Measurements from ENCODE around the gene CTSV. TPM values are rescaled to one million over a fixed set of nuclear protein-coding genes. Genes with fewer than 3 reads are reported as not detected.
A peak's percentile ranks its signal among the peaks of the same experiment; 100 is the strongest.
"Not testable (repeated sequence)": the region's sequence is repeated elsewhere in the genome, so short reads cannot be mapped to it uniquely, and the experiment has no call there.

CTSV gene
- total and polyA plus RNA-seq, 10 of the 15 experiments (the other 5 are each of a cell fraction or from before 2014, with no cell fraction given): 0.10 to 0.51 (median 0.19) TPM; not detected in 1

DNA sequence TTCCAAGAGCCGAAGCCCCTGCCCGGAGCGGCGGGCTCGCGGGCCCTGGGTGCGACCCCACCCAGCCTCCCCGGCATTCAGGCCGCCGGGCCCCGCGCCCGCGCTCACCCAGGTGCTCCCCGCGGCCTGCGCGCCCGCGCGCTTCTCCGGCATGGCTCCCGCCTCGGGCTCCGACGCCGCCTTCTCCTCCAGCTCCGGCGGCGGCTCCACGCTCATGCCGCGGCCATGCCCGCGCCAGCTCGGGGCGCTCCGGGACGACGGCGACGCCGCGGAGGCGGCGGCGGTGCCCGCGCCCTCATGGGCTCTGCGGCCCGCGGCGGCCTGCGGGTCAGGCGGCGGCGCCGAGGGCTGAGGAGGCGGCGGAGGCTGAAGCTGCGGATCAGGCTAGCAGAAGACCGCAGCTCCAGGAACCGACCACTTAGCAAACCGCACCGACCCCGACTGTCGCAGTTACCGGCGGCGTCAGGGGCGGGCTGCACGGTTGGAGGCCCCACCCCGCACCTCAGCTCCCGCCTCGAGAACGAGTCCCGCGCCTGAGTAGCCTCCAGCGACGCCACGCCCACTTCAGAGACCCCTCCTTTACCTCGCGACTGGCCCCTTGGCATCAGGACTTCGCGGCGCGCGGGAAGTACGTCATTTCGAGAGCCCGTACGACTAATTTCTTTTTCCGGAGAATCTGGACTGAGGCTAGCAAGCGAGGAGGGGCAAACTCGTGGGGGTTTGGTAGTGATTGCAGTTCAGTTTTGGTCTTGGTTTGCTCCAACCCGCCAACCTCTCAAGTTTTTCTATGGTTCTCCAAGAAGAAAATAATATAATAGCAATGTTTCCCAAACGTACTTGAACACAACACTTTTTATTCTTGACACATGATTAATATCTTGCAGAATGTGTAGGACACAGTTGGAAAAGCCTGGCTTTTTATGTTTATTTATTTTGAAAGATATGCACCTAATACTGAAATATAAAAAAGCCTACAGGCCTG lies 25.5 kb downstream of the CTSV start:
- peak; percentile 85 for ATAC-seq
- H3K79me2 ChIP-seq (ENCODE audit: control insufficient read depth, insufficient read depth, low read length): peaks cover 15% of the 10 kb centered on the region
- peak overlapping the region; percentile 40 for H3K4me2 ChIP-seq (ENCODE audit: control insufficient read depth, insufficient read depth)
- SMC1A ChIA-PET (ENCODE audit: uncharacterized antibody, unreplicated experiment); CTCF ChIA-PET; H3K4me1 ChIP-seq (ENCODE audit: control insufficient read depth, insufficient read depth, low read length); H3K36me3 ChIP-seq (ENCODE audit: control insufficient read depth in 2 of 2, insufficient read depth in 2 of 2, low read length in 1 of 2); H3K9me3 ChIP-seq (replicated peaks; ENCODE audit: control insufficient read depth, insufficient read depth, low read length); intact Hi-C loops (cut with micrococcal nuclease; ENCODE audit: unreplicated experiment); H4K20me1 ChIP-seq (ENCODE audit: control insufficient read depth, insufficient read depth); H3K27me3 ChIP-seq (replicated peaks in 1 of 2; ENCODE audit: control insufficient read depth in 2 of 2, insufficient read depth in 2 of 2, low read length in 1 of 2); in situ Hi-C loops (cut with MboI); RAD21 ChIA-PET (ENCODE audit: unreplicated experiment): not testable (repeated sequence)
- peak; percentile 98 for FAIRE-seq
- H3K9ac ChIP-seq (ENCODE audit: control insufficient read depth, insufficient read depth, low read length): peak overlapping the region; percentile 50
- BruUV-seq (replicated peaks): TSS peak; percentile 75
- peak overlapping the region; percentile 45 for H2AFZ ChIP-seq (ENCODE audit: control insufficient read depth, low read depth, low read length)
- peak; percentile 20 for DNase-seq (ENCODE audit: low read depth, low spot score)
- H3K4me3 ChIP-seq: peak overlapping the region; percentile 60
- peak overlapping the region; percentile 22 for H3K27ac ChIP-seq (ENCODE audit: control insufficient read depth, insufficient read depth)
- POLR2A ChIA-PET: interaction anchor here (0.6 kb wide), 1 partner anchor 138 kb away, joined by 3 read pairs; no protein-coding TSS in a partner anchor
- under 1% methylated on average over 48 of the region's 97 CpGs for WGBS (ENCODE audit: insufficient coverage, insufficient replicate concordance, low lambda C conversion rate, missing lambda C conversion rate)
- TF ChIP-seq, protein P1, sequence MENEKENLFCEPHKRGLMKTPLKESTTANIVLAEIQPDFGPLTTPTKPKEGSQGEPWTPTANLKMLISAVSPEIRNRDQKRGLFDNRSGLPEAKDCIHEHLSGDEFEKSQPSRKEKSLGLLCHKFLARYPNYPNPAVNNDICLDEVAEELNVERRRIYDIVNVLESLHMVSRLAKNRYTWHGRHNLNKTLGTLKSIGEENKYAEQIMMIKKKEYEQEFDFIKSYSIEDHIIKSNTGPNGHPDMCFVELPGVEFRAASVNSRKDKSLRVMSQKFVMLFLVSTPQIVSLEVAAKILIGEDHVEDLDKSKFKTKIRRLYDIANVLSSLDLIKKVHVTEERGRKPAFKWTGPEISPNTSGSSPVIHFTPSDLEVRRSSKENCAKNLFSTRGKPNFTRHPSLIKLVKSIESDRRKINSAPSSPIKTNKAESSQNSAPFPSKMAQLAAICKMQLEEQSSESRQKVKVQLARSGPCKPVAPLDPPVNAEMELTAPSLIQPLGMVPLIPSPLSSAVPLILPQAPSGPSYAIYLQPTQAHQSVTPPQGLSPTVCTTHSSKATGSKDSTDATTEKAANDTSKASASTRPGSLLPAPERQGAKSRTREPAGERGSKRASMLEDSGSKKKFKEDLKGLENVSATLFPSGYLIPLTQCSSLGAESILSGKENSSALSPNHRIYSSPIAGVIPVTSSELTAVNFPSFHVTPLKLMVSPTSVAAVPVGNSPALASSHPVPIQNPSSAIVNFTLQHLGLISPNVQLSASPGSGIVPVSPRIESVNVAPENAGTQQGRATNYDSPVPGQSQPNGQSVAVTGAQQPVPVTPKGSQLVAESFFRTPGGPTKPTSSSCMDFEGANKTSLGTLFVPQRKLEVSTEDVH (IDR thresholded peaks at IDR 0.05; ENCODE audit: low read depth, partially characterized antibody): peak; percentile 41
- peak; percentile 27; the same call in 1 of the 2 replicates for TF ChIP-seq TAF1 (IDR thresholded peaks at IDR 0.05; ENCODE audit: borderline replicate concordance, low read depth, low read length)
- TF ChIP-seq GABPA (IDR thresholded peaks at IDR 0.05; ENCODE audit: low read depth): peak; percentile 84
- TF ChIP-seq HDGF (IDR thresholded peaks at IDR 0.05): 0 out of 2 replicates have a peak, but pooled peaks have one; percentile 31
- peak; percentile 67 for TF ChIP-seq POLR2A (IDR thresholded peaks at IDR 0.05; ENCODE audit: low read depth, low read length)
- TF ChIP-seq, protein P2, sequence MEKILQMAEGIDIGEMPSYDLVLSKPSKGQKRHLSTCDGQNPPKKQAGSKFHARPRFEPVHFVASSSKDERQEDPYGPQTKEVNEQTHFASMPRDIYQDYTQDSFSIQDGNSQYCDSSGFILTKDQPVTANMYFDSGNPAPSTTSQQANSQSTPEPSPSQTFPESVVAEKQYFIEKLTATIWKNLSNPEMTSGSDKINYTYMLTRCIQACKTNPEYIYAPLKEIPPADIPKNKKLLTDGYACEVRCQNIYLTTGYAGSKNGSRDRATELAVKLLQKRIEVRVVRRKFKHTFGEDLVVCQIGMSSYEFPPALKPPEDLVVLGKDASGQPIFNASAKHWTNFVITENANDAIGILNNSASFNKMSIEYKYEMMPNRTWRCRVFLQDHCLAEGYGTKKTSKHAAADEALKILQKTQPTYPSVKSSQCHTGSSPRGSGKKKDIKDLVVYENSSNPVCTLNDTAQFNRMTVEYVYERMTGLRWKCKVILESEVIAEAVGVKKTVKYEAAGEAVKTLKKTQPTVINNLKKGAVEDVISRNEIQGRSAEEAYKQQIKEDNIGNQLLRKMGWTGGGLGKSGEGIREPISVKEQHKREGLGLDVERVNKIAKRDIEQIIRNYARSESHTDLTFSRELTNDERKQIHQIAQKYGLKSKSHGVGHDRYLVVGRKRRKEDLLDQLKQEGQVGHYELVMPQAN (conservative IDR thresholded peaks at IDR 0.05): 0 out of 2 replicates have a peak, but pooled peaks have one; percentile 64
- TF ChIP-seq SMAD5 (IDR thresholded peaks at IDR 0.05; ENCODE audit: low read depth): peak; percentile 50; the same call in 1 of the 2 replicates
- TF ChIP-seq, protein P3, sequence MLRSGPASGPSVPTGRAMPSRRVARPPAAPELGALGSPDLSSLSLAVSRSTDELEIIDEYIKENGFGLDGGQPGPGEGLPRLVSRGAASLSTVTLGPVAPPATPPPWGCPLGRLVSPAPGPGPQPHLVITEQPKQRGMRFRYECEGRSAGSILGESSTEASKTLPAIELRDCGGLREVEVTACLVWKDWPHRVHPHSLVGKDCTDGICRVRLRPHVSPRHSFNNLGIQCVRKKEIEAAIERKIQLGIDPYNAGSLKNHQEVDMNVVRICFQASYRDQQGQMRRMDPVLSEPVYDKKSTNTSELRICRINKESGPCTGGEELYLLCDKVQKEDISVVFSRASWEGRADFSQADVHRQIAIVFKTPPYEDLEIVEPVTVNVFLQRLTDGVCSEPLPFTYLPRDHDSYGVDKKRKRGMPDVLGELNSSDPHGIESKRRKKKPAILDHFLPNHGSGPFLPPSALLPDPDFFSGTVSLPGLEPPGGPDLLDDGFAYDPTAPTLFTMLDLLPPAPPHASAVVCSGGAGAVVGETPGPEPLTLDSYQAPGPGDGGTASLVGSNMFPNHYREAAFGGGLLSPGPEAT (IDR thresholded peaks at IDR 0.05; ENCODE audit: low read depth): peak; percentile 52; the same call in 1 of the 2 replicates
- peak; percentile 66; the same call in 1 of the 2 replicates for TF ChIP-seq NBN (IDR thresholded peaks at IDR 0.05)
- peak; percentile 70 for TF ChIP-seq IKZF1 (conservative IDR thresholded peaks at IDR 0.05)
- TF ChIP-seq ATF7 (IDR thresholded peaks at IDR 0.05; ENCODE audit: low read depth): peak; percentile 64
- peak; percentile 90 for TF ChIP-seq CREB1 (IDR thresholded peaks at IDR 0.05; ENCODE audit: low read depth)
- 0 out of 4 replicates have a peak, but pooled peaks of 1 of the 2 experiments have one; percentile 6 for TF ChIP-seq SRF (IDR thresholded peaks at IDR 0.05; ENCODE audit: low read depth in 2 of 2, low read length in 2 of 2)
- TF ChIP-seq PML (IDR thresholded peaks at IDR 0.05; ENCODE audit: low read length): 0 out of 2 replicates have a peak, but pooled peaks have one; percentile 35
- peak in 1 of 2 experiments; percentile 57; a peak in 2 of 4 replicates for TF ChIP-seq BHLHE40 (IDR thresholded peaks at IDR 0.05; ENCODE audit: borderline replicate concordance in 1 of 2, low read depth in 2 of 2, low read length in 1 of 2)
- peak; percentile 63; the same call in 1 of the 2 replicates for TF ChIP-seq LARP7 (IDR thresholded peaks at IDR 0.05)
- TF ChIP-seq RAD51 (IDR thresholded peaks at IDR 0.05): peak; percentile 24; the same call in 1 of the 2 replicates
- TF ChIP-seq POLR2AphosphoS5 (IDR thresholded peaks at IDR 0.05; ENCODE audit: low read length): peak; percentile 65; the same call in 1 of the 2 replicates

Measured in GM12878 (cell line).